Liver (tissue), 3 donors: ENCODE measurements around the gene EFCAB11.

Experiments
- ATF3 ChIP-seq: IDR thresholded peaks from 2 replicates; pipeline ENCODE4 v1.6.1; 2016; ENCODE audit warnings: antibody characterized with exemption
- CTCF ChIP-seq: fragments of 150-350 bp; IDR thresholded peaks from 2 replicates; pipeline ENCODE4 v1.5.1; 2017; ENCODE audit warnings: improper control_type of control experiment, low read depth, low read length; ENCODE audit not compliant: missing input control
- FOXA2 ChIP-seq: IDR thresholded peaks from 2 replicates; pipeline ENCODE4 v1.6.1; 2016; ENCODE audit warnings: antibody characterized with exemption
- MAX ChIP-seq: IDR thresholded peaks from 2 replicates; pipeline ENCODE4 v1.6.1; 2016; ENCODE audit warnings: antibody characterized with exemption
- RAD21 ChIP-seq, 2 donors: IDR thresholded peaks; 2 replicates each; pipeline ENCODE4 v1.6.1; 2016; ENCODE audit warnings: antibody characterized with exemption in 2 of 2, mild to moderate bottlenecking in 2 of 2
- REST ChIP-seq: IDR thresholded peaks from 2 replicates; pipeline ENCODE4 v1.6.1; 2016; ENCODE audit warnings: antibody characterized with exemption, mild to moderate bottlenecking
- SP1 ChIP-seq: IDR thresholded peaks from 2 replicates; pipeline ENCODE4 v1.6.1; 2018; ENCODE audit warnings: antibody characterized with exemption, mild to moderate bottlenecking
- TAF1 ChIP-seq: conservative IDR thresholded peaks from 2 replicates; pipeline ENCODE4 v1.6.1; 2016; ENCODE audit warnings: antibody characterized with exemption, mild to moderate bottlenecking
- YY1 ChIP-seq: IDR thresholded peaks from 2 replicates; pipeline ENCODE4 v1.6.1; 2016; ENCODE audit warnings: antibody characterized with exemption, mild to moderate bottlenecking
- ZBTB33 ChIP-seq: IDR thresholded peaks from 2 replicates; pipeline ENCODE4 v1.6.1; 2016; ENCODE audit warnings: antibody characterized with exemption
- donor health status: healthy.
- donor health status: healthy.

DNA sequence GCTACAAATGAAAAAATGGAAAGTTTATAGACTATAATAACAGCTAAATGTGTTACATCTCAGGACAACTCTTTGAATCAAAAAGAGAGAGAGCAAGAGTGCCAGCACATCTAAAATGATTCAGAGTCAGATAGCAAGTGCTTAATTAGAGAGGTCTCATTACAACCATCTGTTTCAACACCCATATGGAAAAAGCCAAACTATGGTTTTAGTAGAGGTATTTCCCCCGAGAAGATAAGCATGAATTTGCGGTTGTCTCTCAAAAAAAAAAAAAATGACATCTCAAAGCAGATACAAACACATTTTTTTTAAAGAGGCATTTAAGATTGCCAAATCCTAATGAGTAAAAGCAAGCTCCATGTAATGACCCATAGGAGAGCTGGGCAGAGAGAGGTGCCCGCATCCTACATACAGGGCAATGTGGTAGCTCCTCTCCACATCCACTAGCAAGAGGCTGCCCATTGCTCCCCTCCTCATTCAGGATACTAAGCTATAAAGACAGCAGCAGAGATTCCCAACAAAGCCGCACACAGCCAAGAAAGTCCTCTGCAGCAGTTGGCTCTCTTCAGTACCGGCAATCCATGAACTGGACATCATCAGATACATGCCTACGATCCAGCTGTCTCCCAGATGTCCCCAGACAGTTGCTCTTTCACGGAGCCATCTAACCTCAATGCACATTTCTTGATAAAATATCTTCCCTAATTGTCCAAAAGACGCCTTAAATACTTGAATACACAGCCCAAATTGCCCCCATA is 100.4 kb downstream of the EFCAB11 start:
- no peak for TF ChIP-seq CTCF
- TF ChIP-seq SP1, result no peak
- TF ChIP-seq FOXA2, result no peak
- TF ChIP-seq ZBTB33, result no peak
- TF ChIP-seq TAF1, result no peak
- no peak for TF ChIP-seq REST
- TF ChIP-seq YY1, result no peak
- TF ChIP-seq MAX, result no peak
- no peak for TF ChIP-seq ATF3
- TF ChIP-seq RAD21 (IDR thresholded peaks at IDR 0.05), result no peak
